NCI-H1092 treated with DMSO at 0.1 percent for 48 hours (cell line): ENCODE data around the gene CYSTM1.

Source experiments
- DNase-seq: peaks from one replicate; lab custom pipeline; 2025; lab: John Stamatoyannopoulos, UW

CYSTM1 gene

DNA sequence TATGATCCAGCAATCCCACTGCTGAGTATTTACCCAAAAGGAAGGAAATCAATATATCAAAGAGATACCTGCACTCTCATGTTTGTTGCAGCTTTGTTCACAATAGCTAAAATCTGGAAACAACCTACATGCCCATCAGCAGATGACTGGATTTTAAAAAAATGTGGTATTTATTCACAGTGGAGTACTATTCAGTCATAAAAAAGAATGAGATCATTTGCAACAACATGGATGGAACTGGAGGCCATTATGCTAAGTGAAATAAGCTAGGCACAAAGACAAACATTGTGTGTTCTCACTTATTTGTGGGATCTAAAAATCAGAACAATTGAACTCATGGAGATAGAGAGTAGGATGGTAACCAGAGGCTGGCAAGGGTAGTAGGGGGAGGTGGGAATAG is 33.1 kb downstream of the CYSTM1 start:
- no peak for DNase-seq

DNA sequence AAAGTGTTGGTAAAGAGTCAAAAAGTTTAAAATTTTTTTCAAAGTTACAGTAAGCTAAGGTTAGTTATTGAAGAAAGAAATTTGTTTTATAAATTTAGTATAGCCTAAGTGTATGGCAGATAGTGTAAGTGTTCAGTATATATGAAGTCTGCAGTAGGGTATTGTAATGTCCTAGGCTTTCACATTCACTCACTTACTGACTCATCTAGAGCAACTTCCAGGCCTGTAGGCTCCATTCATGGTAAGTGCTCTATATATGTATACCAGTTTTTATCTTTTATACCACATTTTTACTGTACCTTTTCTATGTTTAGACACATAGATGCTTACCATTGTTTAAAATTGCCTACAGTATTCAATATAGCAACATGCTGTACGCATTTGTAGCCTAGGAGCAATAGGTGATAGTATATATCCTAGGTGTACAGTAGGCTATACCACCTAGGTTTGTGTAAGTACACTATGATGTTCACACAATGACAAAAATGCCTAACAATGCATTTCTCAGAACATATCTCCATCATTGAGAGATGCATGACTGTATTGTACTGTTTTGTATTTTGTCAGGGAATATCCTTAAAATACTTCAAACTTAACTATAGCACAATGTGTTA is 38.5 kb downstream of the CYSTM1 start:
- DNase-seq, result no peak

DNA sequence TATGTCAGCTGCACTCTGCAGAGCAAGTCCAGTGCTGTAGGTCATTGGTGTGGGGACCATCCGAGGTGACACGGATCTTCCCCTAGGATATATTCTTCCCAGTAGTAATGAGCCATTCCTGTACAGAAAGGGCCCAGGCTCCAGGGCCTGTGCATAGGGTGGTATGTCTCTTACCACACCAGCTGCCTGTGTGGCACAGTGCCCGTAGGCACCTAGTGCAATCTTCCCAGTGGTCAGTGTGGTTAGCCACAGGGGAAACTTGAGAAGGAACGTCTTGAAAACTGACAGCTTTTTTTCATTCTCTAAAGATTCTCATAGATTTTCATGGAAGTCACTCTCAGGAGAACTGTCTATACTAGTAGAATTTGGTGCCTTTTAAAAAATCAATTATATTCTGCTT is 39.8 kb downstream of the CYSTM1 start:
- DNase-seq, result no peak

DNA sequence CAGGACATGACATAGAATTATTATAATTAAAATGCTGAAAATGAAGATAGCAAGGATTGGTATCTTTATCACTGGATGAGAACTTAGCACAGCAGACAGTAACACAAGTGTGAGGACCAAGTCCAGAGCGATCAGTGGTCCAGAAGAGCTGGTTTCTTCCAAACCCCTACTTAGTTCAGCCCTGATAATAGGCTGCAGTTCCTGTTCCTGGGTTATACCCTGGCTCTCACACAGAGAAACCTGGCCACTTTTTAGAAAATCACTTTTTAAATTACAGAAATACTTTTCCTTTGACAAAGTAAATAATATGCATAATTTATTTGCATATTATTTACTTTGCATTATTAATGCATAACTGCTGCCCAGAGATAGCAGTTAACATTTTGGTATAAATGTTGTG is 40.3 kb downstream of the CYSTM1 start:
- no peak for DNase-seq

DNA sequence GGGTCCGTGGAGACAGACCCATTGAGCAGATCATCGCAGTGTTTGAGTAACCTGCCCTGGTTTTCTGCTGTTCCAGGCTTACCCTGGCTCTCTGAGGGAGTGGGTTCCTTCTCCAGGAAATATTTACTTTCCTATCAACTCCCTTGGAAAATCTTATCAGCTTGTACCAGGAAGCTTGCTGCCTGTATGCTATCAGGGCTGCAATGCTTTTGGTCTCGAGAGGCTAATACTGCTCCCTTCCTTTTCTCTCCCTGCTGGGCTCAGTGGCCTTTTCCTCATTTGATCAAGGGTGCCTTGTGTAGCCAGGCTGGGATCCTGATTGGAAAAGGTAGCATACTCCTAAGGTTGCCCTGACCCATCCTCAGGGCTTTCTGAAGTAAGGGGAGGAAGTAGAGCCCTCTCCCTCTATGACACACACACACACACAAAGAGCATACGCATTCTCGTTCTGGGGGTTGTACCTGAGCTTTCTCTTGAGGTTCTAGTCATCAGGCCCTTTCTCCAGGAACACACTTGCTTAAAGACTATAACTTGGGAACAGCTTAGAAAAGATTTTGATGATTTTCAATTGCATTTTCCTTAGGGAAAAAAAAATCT is 41.6 kb downstream of the CYSTM1 start:
- DNase-seq, result no peak

DNA sequence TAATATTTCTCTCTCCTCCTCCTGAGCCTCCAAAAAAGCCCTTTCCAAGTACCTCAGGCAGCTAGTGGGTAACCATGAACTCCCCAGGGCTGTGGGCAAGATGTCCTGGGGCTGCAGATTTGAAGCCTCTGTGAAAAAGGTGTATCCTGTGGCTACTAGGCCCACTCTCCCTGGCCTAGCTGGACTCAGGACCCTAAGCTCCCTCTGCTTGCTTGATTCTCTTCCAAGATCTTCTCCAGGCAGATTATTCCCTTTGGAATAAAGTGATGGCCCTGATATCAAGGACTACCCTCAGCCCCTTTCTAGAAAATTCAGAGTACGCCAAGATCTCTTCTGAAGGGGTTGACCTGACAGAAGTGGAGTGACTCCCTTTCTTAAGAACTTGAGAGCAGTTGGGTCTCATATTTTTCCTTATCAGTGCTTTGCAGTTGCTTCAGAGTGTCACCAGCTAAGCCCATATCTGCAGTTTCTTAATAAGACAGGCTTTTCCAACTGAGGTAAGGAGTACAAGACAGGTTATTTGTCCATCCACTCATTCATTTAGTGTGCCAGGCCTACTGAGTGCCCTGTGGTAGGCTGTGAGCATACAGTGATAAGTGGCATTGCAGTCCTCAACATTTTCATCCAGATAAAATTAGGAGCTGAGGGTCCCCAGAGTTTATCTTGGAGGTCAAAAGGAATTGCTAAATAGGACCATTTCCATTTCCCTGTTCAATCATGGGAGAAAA is 42.5 kb downstream of the CYSTM1 start:
- no peak for DNase-seq

DNA sequence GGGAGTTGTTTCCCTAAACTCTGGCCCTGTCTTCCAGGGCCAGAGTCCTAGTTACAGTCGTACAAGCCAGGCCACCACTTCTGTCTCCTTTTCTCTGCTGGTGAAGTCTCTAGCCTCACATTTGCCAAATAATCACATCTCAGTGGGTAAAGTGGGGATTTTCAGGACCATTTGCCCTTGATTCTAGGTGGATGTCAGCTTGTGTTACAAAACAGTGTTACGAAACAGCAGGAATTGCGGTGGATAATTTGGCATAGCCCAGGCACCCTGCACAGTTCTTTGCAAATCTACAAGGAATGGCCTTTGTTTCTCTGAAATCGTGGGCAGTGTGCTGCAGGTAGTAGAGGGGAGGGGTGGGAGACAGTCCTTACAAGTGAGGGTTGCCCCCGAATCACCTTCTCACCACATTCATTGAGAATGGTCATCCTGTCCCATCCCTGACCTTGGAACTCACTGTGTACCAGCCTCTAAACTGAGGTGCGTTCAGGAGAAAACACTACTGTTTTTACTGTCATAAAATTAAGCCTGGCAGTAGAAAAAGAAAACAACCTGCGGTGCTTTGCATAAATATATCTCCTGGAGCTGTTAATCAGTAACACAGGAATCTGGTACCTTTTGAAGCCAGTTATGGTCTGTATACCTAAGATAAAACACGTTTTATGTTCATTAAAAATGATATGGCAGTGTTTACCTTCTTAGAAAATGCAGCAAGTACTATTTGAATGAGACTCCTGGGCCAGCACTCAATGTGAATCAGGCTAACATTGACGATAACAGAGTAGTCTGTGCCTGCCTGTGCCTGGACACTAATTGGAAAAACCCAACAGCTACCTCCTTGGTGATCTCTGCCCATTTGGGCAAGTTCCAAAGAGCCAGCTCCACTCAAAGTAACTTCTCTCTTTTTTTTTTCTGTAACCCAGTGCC is 44.3 kb downstream of the CYSTM1 start:
- DNase-seq, result peak; percentile 0

DNA sequence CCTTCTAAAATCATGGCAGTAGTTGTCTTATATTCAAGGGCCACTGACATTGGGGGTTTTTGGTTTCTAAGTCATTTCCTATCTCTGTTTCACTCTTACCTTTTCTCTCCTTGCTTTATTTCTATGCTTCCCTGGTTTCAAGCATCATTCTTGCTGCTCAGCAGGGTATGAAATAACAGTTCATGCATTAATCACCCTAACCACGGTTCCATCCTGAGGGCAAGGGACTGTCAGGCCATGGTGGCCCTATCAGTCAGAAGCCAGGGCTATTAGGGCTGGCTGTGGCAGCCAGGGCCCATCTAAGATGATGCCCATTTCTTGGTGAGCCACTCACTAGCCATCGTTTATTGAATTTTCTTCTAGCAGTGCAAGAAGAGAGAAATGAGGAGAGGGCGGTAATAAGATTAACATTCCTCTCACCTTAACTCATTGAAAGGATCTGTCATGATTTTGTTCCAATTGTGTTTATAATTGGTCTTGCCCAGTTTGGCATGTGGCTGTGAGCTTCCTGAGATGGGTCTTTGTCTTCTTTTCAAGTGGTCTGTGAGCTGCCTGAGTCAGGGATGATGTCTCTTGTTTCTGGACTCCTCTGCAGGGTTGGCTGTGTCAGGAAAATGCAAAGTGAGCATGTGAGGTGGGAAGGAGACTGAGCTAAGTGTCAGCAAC is 45.2 kb downstream of the CYSTM1 start:
- no peak for DNase-seq

DNA sequence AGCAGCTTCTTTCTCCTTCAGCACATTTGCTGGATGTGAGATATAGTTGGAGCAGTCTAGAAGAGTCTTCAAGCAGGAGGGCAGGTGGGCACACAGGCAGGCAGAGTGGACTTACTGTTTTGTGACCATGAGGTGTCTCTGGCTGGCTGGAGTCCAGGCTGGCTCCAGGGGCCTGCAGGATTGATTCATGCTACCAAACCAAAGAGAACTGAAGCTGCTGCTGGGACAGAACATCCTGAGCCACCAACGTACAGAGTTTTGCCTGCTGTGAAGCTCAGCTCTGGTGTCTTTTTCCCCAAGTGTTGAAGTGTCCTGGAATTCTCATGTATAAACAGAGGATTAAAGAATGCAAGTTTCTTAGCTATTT is 45.7 kb downstream of the CYSTM1 start:
- no peak for DNase-seq

DNA sequence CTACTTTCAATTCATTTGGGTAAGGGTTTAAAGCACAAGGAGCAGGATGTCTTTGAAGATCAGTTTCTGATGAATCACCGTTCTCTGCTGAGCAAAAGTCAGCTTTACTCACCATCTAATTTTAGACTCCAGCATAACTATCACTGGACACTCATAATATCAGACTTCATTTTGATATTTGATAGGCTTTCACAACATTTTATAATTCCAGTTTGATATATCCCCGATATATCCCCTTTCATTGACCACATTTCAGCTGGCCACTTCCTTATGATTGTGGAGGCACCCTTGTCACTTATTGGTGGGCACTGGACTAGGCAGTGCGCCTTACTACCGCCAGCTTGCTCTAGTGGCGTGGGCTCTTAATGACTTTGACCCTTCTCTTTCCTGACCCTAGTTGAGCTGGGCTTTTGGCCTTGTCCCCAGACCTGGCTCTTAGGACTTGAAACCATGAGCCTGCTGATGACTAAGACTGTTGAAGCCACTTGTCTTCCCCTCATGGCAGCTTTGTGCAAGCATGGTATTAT is 46.8 kb downstream of the CYSTM1 start:
- no peak for DNase-seq

DNA sequence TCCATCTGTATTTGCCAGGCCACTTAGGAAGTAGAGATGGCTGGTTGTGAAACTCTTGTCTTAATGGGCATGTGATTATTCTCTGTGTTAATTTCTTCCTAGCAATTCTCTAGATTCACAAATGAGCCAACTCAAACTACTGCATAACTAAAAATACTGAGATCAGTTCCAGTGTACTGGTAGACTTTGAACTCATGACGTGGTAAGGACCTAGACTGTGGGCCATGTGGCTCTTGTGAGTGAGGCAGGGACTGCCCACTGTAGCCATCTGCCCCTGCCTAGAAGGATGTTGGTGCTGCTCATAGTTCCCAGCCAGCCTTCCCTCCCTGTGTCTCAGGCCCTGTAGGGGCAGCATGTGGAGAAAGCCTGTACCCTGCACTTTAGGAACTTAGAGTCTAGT is 47.4 kb downstream of the CYSTM1 start:
- no peak for DNase-seq

DNA sequence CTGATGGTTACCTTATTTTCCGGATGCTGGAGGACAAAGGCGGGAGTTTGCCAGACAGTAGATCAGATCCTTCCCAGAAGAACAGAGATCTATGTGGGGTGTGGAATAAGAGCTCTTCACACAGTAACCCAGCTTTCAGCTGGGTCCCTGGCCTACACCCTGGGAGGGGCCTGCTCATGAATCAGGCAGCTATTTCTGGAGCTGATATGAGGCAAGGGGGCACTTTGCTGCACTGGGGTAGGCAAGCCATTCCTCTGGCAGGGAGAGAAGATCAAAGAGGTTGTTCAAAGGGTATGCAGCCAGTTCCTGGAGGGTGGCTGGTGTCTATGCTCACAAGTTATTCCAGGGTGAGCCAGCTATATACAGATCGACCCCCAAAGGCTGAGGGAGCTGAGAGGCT is 48.6 kb downstream of the CYSTM1 start:
- DNase-seq, result no peak

DNA sequence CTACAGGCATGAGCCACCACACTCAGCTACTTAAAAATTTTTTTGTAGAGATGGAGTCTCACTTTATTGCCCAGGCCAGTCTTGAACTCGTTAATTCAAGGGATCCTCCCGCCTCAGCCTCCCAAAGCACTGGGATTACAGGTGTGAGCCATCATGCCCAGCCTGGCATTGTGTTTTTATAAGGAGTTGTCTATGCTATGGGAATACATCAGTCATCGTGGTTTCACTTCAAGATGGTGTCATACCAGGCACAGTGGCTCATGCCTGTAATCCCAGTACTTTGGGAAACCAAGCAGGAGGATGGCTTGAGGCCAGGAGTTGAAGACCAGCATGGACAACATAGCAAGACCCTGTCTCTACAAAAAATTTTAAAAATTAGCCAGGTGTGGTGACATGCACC is 49.7 kb downstream of the CYSTM1 start:
- no peak for DNase-seq

DNA sequence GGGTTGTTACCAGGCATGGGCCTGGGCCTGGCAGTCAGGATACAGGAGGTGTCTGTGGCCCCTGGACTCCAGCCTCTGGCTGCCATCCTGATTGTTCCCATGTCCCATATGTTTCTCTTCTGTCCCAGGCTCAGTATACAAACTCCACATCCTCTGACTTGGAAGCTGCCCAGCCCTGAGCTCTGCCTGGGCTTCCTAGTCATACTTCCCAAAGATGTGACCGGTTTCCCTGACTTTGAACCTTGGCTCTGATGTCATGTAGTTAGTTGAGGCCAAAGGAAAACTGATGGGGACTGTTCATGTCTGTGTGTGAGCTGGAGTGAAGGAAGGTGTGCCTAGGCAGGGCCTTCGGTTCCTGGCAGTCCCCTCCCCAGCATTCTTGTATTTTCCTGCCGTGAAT is 50.4 kb downstream of the CYSTM1 start:
- DNase-seq, result no peak

DNA sequence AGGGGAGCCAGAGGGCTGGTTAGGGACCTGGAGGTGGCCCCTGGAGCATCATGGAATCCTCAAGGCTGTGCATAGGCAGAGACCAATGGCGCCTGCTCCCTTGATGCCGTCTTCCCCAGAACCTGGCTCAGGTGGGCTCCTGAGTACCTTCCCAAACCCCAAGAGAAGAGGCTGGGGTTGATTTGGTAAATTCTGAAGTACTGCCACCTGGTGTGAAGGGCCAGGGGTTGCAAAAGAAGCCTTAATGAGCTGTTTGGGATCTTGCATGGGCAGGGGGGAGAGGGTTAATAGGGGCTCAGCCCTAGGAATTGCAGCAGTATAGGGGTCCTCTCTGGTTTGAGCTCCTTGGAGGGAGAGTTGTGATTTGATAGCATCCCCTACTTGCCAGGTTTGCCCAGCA is 52.1 kb downstream of the CYSTM1 start:
- DNase-seq, result no peak

DNA sequence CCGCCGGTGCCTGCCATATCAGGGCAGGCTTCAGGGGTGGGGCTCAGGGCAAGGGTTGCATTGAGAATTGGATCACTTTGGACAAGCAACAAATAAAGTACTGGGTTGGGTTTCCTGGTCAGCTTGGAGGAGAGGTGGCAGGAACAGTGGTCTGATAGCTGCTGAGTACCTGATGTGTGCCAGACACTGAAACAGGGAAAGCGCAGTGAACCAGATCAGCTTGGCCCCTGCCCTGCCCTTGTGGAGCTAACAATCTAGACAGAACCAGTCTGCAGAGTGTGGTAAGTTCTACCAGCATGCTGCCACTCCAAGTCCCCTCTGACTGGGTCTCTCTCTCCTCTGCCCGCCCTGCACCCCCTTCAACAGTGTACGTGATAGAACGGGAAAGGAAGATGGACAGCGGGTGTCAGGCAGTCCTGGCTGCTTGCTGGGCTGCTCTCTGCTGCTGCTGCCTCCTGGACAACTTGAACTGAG is 53.4 kb downstream of the CYSTM1 start:
- no peak for DNase-seq

DNA sequence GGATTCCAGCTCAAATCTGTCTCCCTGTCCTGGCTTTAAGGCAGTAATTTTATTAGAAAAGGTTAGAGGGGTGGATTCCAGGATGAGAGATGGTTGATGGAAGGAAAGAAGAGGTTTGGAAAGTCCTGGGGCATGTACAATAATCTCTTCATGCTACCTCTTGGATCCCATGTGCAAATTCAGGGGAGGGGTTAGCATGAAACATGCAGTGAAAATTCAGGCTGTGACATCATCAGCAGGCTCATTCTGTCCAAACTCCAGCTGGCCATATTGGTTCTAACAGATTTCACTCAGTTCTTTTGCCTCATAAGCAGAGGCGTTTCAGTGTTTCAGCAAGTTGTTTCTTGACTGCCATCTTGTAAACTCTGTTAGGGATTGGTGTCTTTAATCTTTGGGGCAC is 55.4 kb downstream of the CYSTM1 start:
- no peak for DNase-seq

DNA sequence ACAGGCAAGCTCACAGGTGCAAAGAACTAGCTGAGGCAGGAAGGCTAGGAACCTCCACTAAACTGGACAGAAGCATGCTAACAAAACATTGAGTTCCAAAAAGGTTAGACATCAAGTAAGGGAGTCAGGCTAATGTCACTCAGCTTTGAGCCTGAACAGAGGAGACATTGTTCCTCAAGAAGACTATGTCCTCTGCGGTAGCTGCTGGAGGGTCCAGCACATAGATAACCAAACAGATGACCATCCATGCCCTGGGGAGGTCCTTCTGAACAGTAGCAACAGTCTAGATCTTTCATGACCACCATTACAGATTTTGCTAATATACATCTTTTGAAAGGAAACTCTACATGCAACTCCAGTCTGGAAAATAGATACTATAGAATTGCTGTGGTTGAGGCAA is 57.7 kb downstream of the CYSTM1 start:
- DNase-seq, result no peak

DNA sequence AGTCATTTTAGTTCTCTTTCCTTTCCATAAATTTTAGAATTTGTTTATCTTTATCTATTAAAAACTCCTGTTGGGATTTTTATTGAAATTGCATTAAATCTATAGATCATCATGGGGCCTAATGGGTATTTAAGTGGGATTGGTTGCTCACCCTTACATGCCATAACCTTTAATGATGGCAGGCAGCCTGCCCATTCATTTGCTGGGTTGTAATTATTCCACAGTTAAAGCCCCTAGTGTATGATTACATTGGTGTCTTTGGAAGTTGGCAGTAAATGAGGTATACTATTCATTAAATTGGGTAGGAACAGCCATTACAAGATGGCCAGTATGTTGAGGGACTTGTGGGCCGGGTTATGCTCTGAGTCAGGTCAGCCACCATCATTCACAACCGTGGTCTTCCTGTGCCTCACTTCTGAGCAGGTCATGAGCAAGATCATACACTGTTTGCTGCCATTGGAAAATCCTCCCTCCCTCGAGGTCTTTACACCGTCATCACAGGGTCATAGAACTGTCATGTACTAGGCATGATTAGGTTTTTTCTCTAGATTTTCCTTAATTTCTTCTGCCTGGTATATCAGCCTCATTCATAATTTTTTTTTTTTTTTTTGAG is 59.5 kb downstream of the CYSTM1 start:
- DNase-seq, result no peak

DNA sequence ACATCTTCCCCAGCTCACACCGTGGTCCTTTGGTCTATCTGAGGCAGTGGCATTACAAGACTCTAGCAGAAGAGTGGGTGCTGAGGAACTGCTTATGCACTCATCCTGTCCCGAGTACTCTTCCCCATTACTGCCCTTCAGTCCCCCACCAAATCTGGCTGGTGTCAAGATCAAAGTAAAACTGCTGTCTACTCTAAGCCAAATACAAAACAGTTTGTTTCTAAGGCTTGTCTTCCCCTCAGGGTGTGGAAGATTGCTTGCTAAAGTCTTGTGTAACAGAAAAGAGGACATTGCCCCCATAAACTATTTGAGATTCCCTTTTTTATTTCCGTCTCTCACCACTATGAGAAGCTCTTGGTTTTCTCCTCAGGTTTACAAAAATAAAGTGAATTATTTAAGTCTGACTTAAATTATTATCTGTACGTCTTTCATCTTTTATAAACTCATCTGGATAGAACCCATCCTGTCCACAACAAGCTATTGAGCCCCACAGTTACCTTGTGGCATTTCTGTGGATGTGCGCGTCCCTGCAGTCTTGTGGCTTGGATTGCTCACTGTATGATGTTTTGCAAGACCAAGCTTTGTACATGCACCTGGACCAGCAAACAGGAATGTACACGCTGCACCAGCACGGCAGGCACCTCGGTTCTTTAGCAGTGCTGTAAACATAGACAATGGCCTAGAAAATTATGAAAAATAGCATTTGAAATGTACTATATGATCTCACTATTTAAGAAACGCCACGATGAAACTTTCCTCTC is 61.0 kb downstream of the CYSTM1 start:
- DNase-seq, result no peak
